ENCODE results near the gene HS3ST1.

HS3ST1 gene

GRCh38 chr4:11397819-11398610 lies 30.7 kb downstream of the HS3ST1 start:
- DNase-seq: no peak

GRCh38 chr4:11397146-11397545 lies 31.5 kb downstream of the HS3ST1 start:
- no peak for DNase-seq

GRCh38 chr4:11393551-11393950 lies 35.1 kb downstream of the HS3ST1 start:
- DNase-seq: no peak

- DNase-seq: peak; percentile 39
Measured at GRCh38 chr4:11384072-11384471, 44.6 kb downstream of the HS3ST1 start.

GRCh38 chr4:11376571-11376970 lies 52.1 kb downstream of the HS3ST1 start:
- no peak for DNase-seq

- DNase-seq: no peak
Measured at GRCh38 chr4:11376146-11376545, 52.5 kb downstream of the HS3ST1 start.

GRCh38 chr4:11368701-11369115 lies 60.0 kb downstream of the HS3ST1 start:
- DNase-seq: no peak

GRCh38 chr4:11367371-11367770 lies 61.3 kb downstream of the HS3ST1 start:
- peak; percentile 47 for DNase-seq

GRCh38 chr4:11366859-11367258 lies 61.8 kb downstream of the HS3ST1 start:
- no peak for DNase-seq

GRCh38 chr4:11365039-11365438 lies 63.7 kb downstream of the HS3ST1 start:
- DNase-seq: no peak

GRCh38 chr4:11359591-11359990 lies 69.1 kb downstream of the HS3ST1 start:
- DNase-seq: no peak

- no peak for DNase-seq
Measured at GRCh38 chr4:11355226-11355625, 73.5 kb downstream of the HS3ST1 start.

- DNase-seq: no peak
Measured at GRCh38 chr4:11354531-11354930, 74.2 kb downstream of the HS3ST1 start.

- no peak for DNase-seq
Measured at GRCh38 chr4:11348449-11349088, 80.1 kb downstream of the HS3ST1 start.

GRCh38 chr4:11344916-11345315 lies 83.8 kb downstream of the HS3ST1 start:
- DNase-seq: no peak

- DNase-seq: no peak
Measured at GRCh38 chr4:11343536-11343935, 85.2 kb downstream of the HS3ST1 start.

Data from NCI-H1105 treated with DMSO at 0.1 percent for 48 hours (cell line).